SK-N-MC (cell line): Measurements from ENCODE around the gene HMCN1.

Experiments used
- EZH2 ChIP-seq: fragments of 200-600 bp; sonication (generic); IDR thresholded peaks from one replicate; pipeline ENCODE4 v1.6.1; 2017; ENCODE audit warnings: antibody characterized with exemption
- POLR2AphosphoS5 ChIP-seq: IDR thresholded peaks from 2 replicates; pipeline ENCODE4 v1.6.1; 2012; ENCODE audit warnings: mild to moderate bottlenecking, low read depth, low read length, borderline replicate concordance

- TF ChIP-seq POLR2AphosphoS5 (no peak), EZH2 (no peak)
These were observed 53.0 kb downstream of the HMCN1 start for GRCh38 chr1:185787238-185787637.
